GM12865 (cell line): ENCODE data around the gene PCSK9.
"Not testable (repeated sequence)": the region's sequence is repeated elsewhere in the genome, so short reads cannot be mapped to it uniquely, and the experiment has no call there.

Source experiments
- DNase-seq: peaks from one replicate; pipeline ENCODE4 v3.0.0; 2010; ENCODE audit warnings: low read depth
- H3K4me3 ChIP-seq: 2 replicates; pipeline ENCODE4 v1.5.1; 2011; ENCODE audit warnings: mild to moderate bottlenecking, low read depth, low read length, control low read depth
- CTCF ChIP-seq: IDR thresholded peaks from 2 replicates; pipeline ENCODE4 v1.5.1; 2011; ENCODE audit warnings: low read length, control low read depth, low read depth, inconsistent platforms; ENCODE audit not compliant: insufficient read depth; ENCODE audit errors: missing control alignments

The PCSK9 gene

GRCh38 chr1:55087439-55087838 lies 48.1 kb downstream of the PCSK9 start:
- DNase-seq = no peak
- no peak for TF ChIP-seq CTCF
- H3K4me3 ChIP-seq = no peak overlapping the region

- H3K4me3 ChIP-seq = no peak overlapping the region
- DNase-seq = no peak
- TF ChIP-seq CTCF = no peak
These were observed 49.1 kb downstream of the PCSK9 start for GRCh38 chr1:55088413-55088812.

- no peak for TF ChIP-seq CTCF
- DNase-seq = no peak
These were observed 50.3 kb downstream of the PCSK9 start for GRCh38 chr1:55089683-55090082.

GRCh38 chr1:55092475-55092874 lies 53.1 kb downstream of the PCSK9 start:
- H3K4me3 ChIP-seq = no peak overlapping the region
- DNase-seq = no peak
- TF ChIP-seq CTCF = no peak

More at GRCh38 chr1:55089683-55090082, 50.3 kb downstream of the PCSK9 start:
- H3K4me3 ChIP-seq = no peak overlapping the region

GRCh38 chr1:55095095-55095494 lies 55.7 kb downstream of the PCSK9 start:
- H3K4me3 ChIP-seq = no peak overlapping the region
- no peak for TF ChIP-seq CTCF
- DNase-seq = no peak

- no peak for TF ChIP-seq CTCF
- no peak overlapping the region for H3K4me3 ChIP-seq
- no peak for DNase-seq
These were observed 64.5 kb downstream of the PCSK9 start for GRCh38 chr1:55103891-55104290.

- H3K4me3 ChIP-seq = no peak overlapping the region
- no peak for TF ChIP-seq CTCF
- DNase-seq = no peak
These were observed 67.8 kb downstream of the PCSK9 start for GRCh38 chr1:55107101-55107500.

- not testable (repeated sequence) for H3K4me3 ChIP-seq, DNase-seq
These were observed 69.7 kb downstream of the PCSK9 start for GRCh38 chr1:55109005-55109404.
